HEK293T (cell line): ENCODE results near the gene MXD1.

Experiments used
- CTCF ChIA-PET: fragments of 350-600 bp; formaldehyde crosslinking; extraction: SDS; loops from one replicate; lab custom pipeline; 2021; ENCODE audit warnings: antibody characterized with exemption, inconsistent platforms; lab: Yijun Ruan, JAX
- POLR2A ChIA-PET: fragments of 350-600 bp; formaldehyde crosslinking; extraction: SDS; loops from one replicate; lab custom pipeline; 2020; ENCODE audit warnings: antibody characterized with exemption, inconsistent platforms; lab: Yijun Ruan, JAX
- DNase-seq: peaks from one replicate; pipeline ENCODE4 v3.0.0; 2012; ENCODE audit warnings: mixed read lengths; ENCODE audit errors: extremely low spot score
- ARNT ChIP-seq: fragments of 450-650 bp; IDR thresholded peaks from 2 replicates; pipeline ENCODE4 v1.6.1; 2017; ENCODE audit warnings: mild to moderate bottlenecking
- BHLHE40 ChIP-seq: fragments of 450-650 bp; IDR thresholded peaks from 2 replicates; pipeline ENCODE4 v1.6.1; 2016; ENCODE audit warnings: mild to moderate bottlenecking, moderate library complexity, borderline replicate concordance
- CTBP1 ChIP-seq: fragments of 450-650 bp; IDR thresholded peaks from 2 replicates; pipeline ENCODE4 v1.6.1; 2016; ENCODE audit warnings: borderline replicate concordance
- ELF4 ChIP-seq: fragments of 450-650 bp; IDR thresholded peaks from 2 replicates; pipeline ENCODE4 v1.6.1; 2017; ENCODE audit warnings: antibody characterized with exemption
- FOXA1 ChIP-seq: fragments of 450-650 bp; IDR thresholded peaks from 2 replicates; pipeline ENCODE4 v1.6.1; 2016; ENCODE audit warnings: mild to moderate bottlenecking
- FOXK2 ChIP-seq: fragments of 450-650 bp; IDR thresholded peaks from 2 replicates; pipeline ENCODE4 v1.6.1; 2016; ENCODE audit warnings: mild to moderate bottlenecking
- FOXM1 ChIP-seq: fragments of 450-650 bp; IDR thresholded peaks from 2 replicates; pipeline ENCODE4 v1.6.1; 2017; ENCODE audit warnings: mild to moderate bottlenecking, borderline replicate concordance
- HDGF ChIP-seq: fragments of 450-650 bp; IDR thresholded peaks from 2 replicates; pipeline ENCODE4 v1.6.1; 2017; ENCODE audit warnings: antibody characterized with exemption, borderline replicate concordance
- L3MBTL2 ChIP-seq: fragments of 450-650 bp; conservative IDR thresholded peaks from 2 replicates; pipeline ENCODE4 v1.6.1; 2016; ENCODE audit warnings: mild to moderate bottlenecking
- LEF1 ChIP-seq: fragments of 450-650 bp; IDR thresholded peaks from 2 replicates; pipeline ENCODE4 v1.6.1; 2017; ENCODE audit warnings: mild to moderate bottlenecking, borderline replicate concordance
- NFRKB ChIP-seq: fragments of 450-650 bp; IDR thresholded peaks from 2 replicates; pipeline ENCODE4 v1.6.1; 2016; ENCODE audit warnings: mild to moderate bottlenecking, moderate library complexity
- PKNOX1 ChIP-seq: fragments of 450-650 bp; IDR thresholded peaks from 2 replicates; pipeline ENCODE4 v1.6.1; 2016
- SP1 ChIP-seq: fragments of 450-650 bp; IDR thresholded peaks from 2 replicates; pipeline ENCODE4 v1.6.1; 2017
- SUZ12 ChIP-seq: fragments of 450-650 bp; IDR thresholded peaks from 2 replicates; pipeline ENCODE4 v1.6.1; 2016; ENCODE audit warnings: mild to moderate bottlenecking
- TARDBP ChIP-seq: fragments of 450-650 bp; IDR thresholded peaks from 2 replicates; pipeline ENCODE4 v1.6.1; 2016
- ZNF384 ChIP-seq: fragments of 450-650 bp; IDR thresholded peaks from 2 replicates; pipeline ENCODE4 v1.6.1; 2016

The MXD1 gene

GRCh38 chr2:69964353-69964841, 49.5 kb downstream of the MXD1 start:
- no peak for DNase-seq
- POLR2A ChIA-PET, result no interaction called here
- CTCF ChIA-PET, result no interaction called here
- TF ChIP-seq ZNF384 (no peak), FOXK2 (no peak), ELF4 (no peak), CTBP1 (no peak), FOXA1 (no peak), NFRKB (no peak), HDGF (no peak), ARNT (no peak), SP1 (no peak), LEF1 (no peak), SUZ12 (no peak), FOXM1 (no peak), TARDBP (no peak)

- CTCF ChIA-PET, result no interaction called here
- no peak for TF ChIP-seq NFRKB
- no peak for TF ChIP-seq SUZ12
- no peak for TF ChIP-seq FOXA1
- no peak for TF ChIP-seq BHLHE40
- TF ChIP-seq L3MBTL2, result no peak
- TF ChIP-seq LEF1, result no peak
- TF ChIP-seq HDGF, result no peak
- TF ChIP-seq SP1, result no peak
- TF ChIP-seq FOXM1, result no peak
- TF ChIP-seq TARDBP, result no peak
- TF ChIP-seq FOXK2, result no peak
- TF ChIP-seq CTBP1, result no peak
- TF ChIP-seq ARNT, result no peak
- TF ChIP-seq ZNF384, result no peak
- no peak for TF ChIP-seq ELF4
- TF ChIP-seq PKNOX1, result no peak
- POLR2A ChIA-PET, result no interaction called here
- DNase-seq, result no peak
These were observed 51.0 kb downstream of the MXD1 start for GRCh38 chr2:69965756-69966445.

- ChIA-PET POLR2A (no interaction called here), CTCF (no interaction called here)
- TF ChIP-seq ELF4 (no peak), HDGF (no peak), TARDBP (no peak), ARNT (no peak), LEF1 (no peak), NFRKB (no peak), ZNF384 (no peak), SP1 (no peak), BHLHE40 (no peak)
- no peak for DNase-seq
These were observed 51.6 kb downstream of the MXD1 start for GRCh38 chr2:69966496-69966895.

GRCh38 chr2:69968609-69969008, 53.7 kb downstream of the MXD1 start:
- POLR2A ChIA-PET, result no interaction called here
- CTCF ChIA-PET, result no interaction called here

GRCh38 chr2:69969126-69969983, 54.4 kb downstream of the MXD1 start:
- ChIA-PET POLR2A (interaction anchor here (0.6 kb wide), 2 partner anchors 15 to 225 kb away, joined by 3 to 4 read pairs; no protein-coding TSS in a partner anchor), CTCF (interaction anchor here (0.6 kb wide), 1 partner anchor 1015 kb away, joined by 4 read pairs; no protein-coding TSS in a partner anchor)
- no peak for DNase-seq
- no peak for TF ChIP-seq ARNT
- no peak for TF ChIP-seq L3MBTL2
- TF ChIP-seq HDGF, result no peak
- no peak for TF ChIP-seq BHLHE40
- no peak for TF ChIP-seq CTBP1
- TF ChIP-seq TARDBP, result no peak
- TF ChIP-seq SUZ12, result no peak
- TF ChIP-seq SP1, result no peak
- no peak for TF ChIP-seq ELF4
- no peak for TF ChIP-seq NFRKB
- TF ChIP-seq PKNOX1, result no peak
- TF ChIP-seq FOXK2, result no peak
- no peak for TF ChIP-seq FOXA1
- TF ChIP-seq LEF1, result no peak
- no peak for TF ChIP-seq ZNF384
- no peak for TF ChIP-seq FOXM1

More at GRCh38 chr2:69968609-69969008, 53.7 kb downstream of the MXD1 start:
- DNase-seq, result no peak
- TF ChIP-seq NFRKB, result no peak
- no peak for TF ChIP-seq L3MBTL2
- TF ChIP-seq ZNF384, result no peak
- TF ChIP-seq SUZ12, result no peak
- no peak for TF ChIP-seq ELF4
- no peak for TF ChIP-seq TARDBP
- no peak for TF ChIP-seq BHLHE40
- no peak for TF ChIP-seq LEF1

GRCh38 chr2:69969991-69970390, 55.1 kb downstream of the MXD1 start:
- DNase-seq, result no peak
- CTCF ChIA-PET, result no interaction called here
- TF ChIP-seq CTBP1 (no peak), FOXA1 (no peak), FOXM1 (no peak), TARDBP (no peak), NFRKB (no peak), HDGF (no peak), ELF4 (no peak), ZNF384 (no peak), ARNT (no peak), SUZ12 (no peak)
- POLR2A ChIA-PET, result no interaction called here
